Chondrocyte (in vitro differentiated cells): Measurements from ENCODE around the gene LAMB1. TPM values are rescaled to one million over a fixed set of nuclear protein-coding genes. Genes with fewer than 3 reads are reported as not detected.

Experiments used
- DNase-seq: peaks from one replicate; pipeline ENCODE4 v3.0.0; 2021; ENCODE audit warnings: mixed read lengths, low spot score
- H3K27ac Mint-ChIP-seq: one replicate; pipeline ENCODE4 v1.8.0; 2021; ENCODE audit warnings: mild to moderate bottlenecking, moderate library complexity, mixed read lengths; ENCODE audit not compliant: unreplicated experiment
- H3K27me3 Mint-ChIP-seq: 2 replicates; pipeline ENCODE4 v1.8.0; 2021; ENCODE audit warnings: low read depth, mixed read lengths
- H3K36me3 Mint-ChIP-seq: 2 replicates; pipeline ENCODE4 v1.8.0; 2021; ENCODE audit warnings: low read depth, mixed read lengths
- H3K4me1 Mint-ChIP-seq: 2 replicates; pipeline ENCODE4 v1.8.0; 2021; ENCODE audit warnings: low read depth, mild to moderate bottlenecking, mixed read lengths
- H3K4me3 Mint-ChIP-seq: one replicate; pipeline ENCODE4 v1.8.0; 2021; ENCODE audit warnings: mild to moderate bottlenecking, moderate library complexity, mixed read lengths; ENCODE audit not compliant: unreplicated experiment
- H3K9me3 Mint-ChIP-seq: 2 replicates; pipeline ENCODE4 v1.8.0; 2021; ENCODE audit warnings: low read depth, mixed read lengths
- CTCF ChIP-seq: fragments of 200-600 bp; sonication (generic); IDR thresholded peaks from 2 replicates; pipeline ENCODE4 v1.5.0; 2021; ENCODE audit warnings: antibody characterized with exemption, mild to moderate bottlenecking, moderate library complexity
- total RNA-seq: library from RNA; stranded (reverse); gene quantifications from 3 replicates; pipeline ENCODE4 v1.2.1, GENCODE V29; 2021

The LAMB1 gene
- total RNA-seq, 1 donor from 2014 or later: 466 TPM

GRCh38 chr7:107976620-107977019 lies 26.3 kb downstream of the LAMB1 start:
- Mint-ChIP-seq H3K4me3 (no peak overlapping the region), H3K27ac (no peak overlapping the region), H3K36me3 (peaks cover 50% of the 10 kb centered on the region), H3K9me3 (no peaks in the 10 kb centered on the region), H3K27me3 (no peaks in the 10 kb centered on the region), H3K4me1 (peaks cover 24% of the 10 kb centered on the region)
- no peak for TF ChIP-seq CTCF
- no peak for DNase-seq

GRCh38 chr7:107975394-107976013 lies 27.5 kb downstream of the LAMB1 start:
- Mint-ChIP-seq H3K4me3 (no peak overlapping the region), H3K27me3 (no peaks in the 10 kb centered on the region), H3K9me3 (no peaks in the 10 kb centered on the region), H3K4me1 (peaks cover 29% of the 10 kb centered on the region), H3K36me3 (peaks cover 52% of the 10 kb centered on the region), H3K27ac (no peak overlapping the region)
- no peak for TF ChIP-seq CTCF
- no peak for DNase-seq

GRCh38 chr7:107973861-107974260 lies 29.1 kb downstream of the LAMB1 start:
- no peak for DNase-seq
- H3K9me3 Mint-ChIP-seq: no peaks in the 10 kb centered on the region
- no peak overlapping the region for H3K4me3 Mint-ChIP-seq
- peaks cover 51% of the 10 kb centered on the region for H3K36me3 Mint-ChIP-seq
- TF ChIP-seq CTCF: no peak
- H3K27me3 Mint-ChIP-seq: no peaks in the 10 kb centered on the region
- no peak overlapping the region for H3K27ac Mint-ChIP-seq
- H3K4me1 Mint-ChIP-seq: peaks cover 33% of the 10 kb centered on the region

DNA sequence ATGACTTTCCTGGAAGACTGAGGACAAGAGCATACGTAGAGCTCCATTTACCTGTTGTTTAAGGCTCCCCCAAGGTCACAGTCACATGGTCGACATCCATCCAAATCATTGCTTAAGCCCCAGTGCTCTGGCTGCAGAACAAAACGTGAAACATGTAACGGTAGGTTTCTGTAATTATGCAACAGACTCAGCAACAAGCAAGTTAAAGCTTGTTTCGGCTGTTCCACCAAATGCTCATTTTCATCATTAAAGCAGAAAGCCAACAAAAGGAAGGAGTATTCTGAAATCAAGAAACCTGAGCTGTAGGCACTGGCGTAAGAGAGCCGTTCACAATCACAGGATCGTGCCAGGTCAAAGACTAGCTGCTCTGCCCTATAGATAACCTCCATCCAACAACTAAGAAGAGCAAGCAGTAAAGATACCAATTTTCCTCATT lies 30.0 kb downstream of the LAMB1 start:
- Mint-ChIP-seq H3K4me1 (peaks cover 33% of the 10 kb centered on the region), H3K27me3 (no peaks in the 10 kb centered on the region), H3K9me3 (no peaks in the 10 kb centered on the region), H3K27ac (peak overlapping the region; percentile 42), H3K36me3 (peaks cover 48% of the 10 kb centered on the region), H3K4me3 (no peak overlapping the region)
- TF ChIP-seq CTCF: no peak
- DNase-seq: no peak

GRCh38 chr7:107972075-107972482 lies 30.9 kb downstream of the LAMB1 start:
- no peak overlapping the region for H3K4me3 Mint-ChIP-seq
- H3K27ac Mint-ChIP-seq: peak overlapping the region; percentile 75
- DNase-seq: no peak
- no peak for TF ChIP-seq CTCF
- H3K9me3 Mint-ChIP-seq: no peaks in the 10 kb centered on the region
- no peaks in the 10 kb centered on the region for H3K27me3 Mint-ChIP-seq
- peaks cover 33% of the 10 kb centered on the region for H3K4me1 Mint-ChIP-seq
- peaks cover 41% of the 10 kb centered on the region for H3K36me3 Mint-ChIP-seq
